HG03575 (cell line): ENCODE measurements around the gene SLC48A1.
"Not testable (repeated sequence)": the region's sequence is repeated elsewhere in the genome, so short reads cannot be mapped to it uniquely, and the experiment has no call there.

Experiments
- ATAC-seq: cut with Tn5 transposase; IDR thresholded peaks from one replicate; pipeline ENCODE4 v1.9.1; 2021; ENCODE audit not compliant: unreplicated experiment, insufficient number of reproducible peaks, low FRiP score; ENCODE audit errors: extremely low read depth

The SLC48A1 gene

DNA sequence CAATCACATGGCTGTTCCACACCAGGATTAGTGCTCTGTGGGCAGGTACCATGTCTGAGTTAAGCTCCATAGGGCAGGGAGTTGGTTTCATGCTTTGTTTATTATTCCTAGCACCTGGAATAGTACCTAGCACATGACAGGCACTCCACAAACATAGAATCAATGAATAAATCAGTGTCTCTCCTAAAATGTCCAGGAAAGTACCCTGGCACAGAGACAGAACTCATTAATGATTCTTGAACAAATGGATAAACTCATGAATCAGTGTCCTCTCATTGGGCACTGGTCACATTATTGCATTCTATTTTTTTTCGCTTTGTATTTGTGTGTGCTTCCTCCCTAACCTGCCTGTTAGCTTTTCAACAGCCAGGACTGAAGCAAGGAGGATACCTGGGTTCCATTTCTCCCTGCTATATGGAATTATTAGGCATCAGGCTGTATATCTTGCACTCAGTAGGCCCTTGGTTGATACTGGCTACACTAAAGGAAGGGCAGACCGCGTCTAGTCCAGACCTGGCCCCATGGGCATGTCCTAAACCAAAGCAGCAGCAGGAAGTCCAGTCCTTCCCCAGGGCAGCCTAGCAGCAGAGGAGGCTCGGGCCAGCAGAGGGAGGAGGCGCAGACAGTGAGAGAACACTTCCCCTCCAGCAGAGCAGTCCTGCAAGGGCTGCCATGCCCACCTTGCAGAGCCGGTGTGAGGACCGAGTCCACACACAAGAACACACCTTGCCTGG is 28.3 kb downstream of the SLC48A1 start:
- ATAC-seq, result no peak

DNA sequence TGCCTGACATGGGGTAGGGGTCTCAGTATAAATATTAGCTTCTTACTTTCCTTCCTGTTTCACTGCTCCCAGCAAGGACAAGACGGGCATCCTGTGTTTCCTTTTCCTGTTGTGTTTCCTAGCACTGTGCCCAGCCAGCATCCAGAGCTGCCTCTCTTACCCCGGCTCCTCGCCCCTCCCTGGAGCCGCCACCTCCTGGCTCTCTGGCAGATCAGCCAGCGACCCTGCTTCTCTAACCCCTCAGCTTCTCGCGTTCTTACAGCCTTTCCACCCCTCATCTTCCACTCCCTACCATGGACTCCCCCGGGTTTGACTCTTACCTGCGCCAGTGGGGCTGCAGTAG is 28.8 kb downstream of the SLC48A1 start:
- ATAC-seq, result no peak

DNA sequence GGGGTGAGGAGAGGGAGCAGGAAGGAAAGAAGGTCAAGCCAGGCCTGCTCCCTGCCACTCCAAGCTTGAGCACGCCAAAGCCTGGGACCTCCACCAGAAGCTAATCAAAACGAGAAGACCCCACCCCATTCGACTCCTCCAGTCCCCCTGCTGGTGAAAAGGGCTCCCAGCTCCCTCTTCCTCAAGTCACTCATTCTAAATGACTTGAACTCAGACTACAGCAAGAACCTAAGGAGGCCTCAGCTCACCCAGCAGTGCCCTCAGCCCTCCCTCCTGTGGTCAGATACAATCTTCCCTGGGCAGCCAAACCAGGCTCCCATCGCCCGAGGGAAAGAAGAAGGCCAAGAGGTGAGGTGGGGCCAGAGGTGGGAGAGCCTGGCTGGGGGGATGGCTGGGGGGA is 29.3 kb downstream of the SLC48A1 start:
- ATAC-seq, result no peak

DNA sequence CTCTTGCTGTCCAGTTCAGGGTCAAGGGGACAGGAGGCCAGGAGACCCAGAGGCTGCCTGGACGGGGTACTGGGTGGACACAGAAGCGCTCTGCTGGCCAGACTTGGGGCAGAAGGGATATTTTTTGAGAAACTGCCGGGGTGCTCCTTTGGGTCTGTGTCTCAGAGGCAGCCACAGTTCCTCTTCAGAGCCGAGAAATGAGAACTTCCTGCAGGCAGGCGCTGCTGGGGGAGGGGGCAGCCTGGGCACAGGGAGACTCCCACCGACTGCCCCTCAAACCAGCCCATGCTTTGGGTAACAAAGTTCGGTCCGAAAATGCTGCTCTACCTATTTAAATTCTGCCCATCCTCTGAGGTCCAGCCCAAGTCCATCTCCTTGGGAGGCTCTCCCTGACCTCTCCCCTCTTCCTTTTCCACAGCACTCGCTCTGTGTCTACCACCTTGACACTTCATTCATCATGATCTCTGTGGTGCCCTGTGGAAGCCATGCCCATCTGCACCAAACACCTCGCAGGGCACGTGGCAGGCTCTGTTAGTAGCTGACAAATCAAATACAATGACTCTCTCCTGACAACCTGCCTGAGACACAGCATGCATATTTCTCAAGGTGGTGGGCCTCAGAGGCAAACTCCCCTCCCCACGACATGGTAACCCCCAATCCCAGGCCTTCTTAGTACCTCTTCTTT is 30.3 kb downstream of the SLC48A1 start:
- no peak for ATAC-seq

DNA sequence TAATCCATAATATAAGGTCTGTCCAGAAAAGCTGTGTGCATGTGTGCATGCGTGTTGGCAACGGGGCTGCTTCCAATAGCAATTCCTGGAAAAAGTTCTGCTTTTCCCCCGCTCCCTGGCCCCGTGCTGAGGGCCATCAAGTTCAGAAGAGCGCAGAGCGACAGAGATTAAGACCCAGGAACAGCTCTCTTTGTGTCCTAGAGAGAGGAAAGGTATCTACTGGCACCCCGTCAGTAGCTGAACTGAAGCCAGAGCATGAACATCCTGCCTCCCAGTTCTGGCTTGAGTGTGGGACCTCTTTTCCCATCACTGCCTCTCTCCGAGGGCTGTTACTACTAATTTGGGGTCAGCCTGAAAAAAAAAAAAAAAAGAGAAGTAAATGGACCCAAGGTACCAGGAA is 31.1 kb downstream of the SLC48A1 start:
- ATAC-seq, result no peak

DNA sequence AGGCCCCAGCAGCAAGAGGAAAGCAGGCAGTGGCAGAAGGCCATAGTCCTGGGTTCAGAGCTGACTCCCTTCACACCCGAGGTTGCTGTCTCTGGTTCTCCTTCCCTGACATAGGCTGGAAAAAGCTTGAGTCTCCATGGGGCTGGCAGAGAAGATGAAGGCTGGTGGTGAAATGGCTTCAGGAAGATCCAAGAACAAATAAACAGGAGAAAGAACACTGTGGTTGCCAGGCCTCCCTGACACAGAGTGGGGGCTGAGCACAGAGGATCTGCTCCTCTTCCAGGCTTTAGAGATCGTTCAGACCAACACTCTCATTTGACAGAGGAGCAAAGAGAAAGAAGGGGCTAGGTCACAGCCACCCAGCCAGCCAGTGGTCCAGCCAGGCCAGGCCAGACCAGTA is 32.4 kb downstream of the SLC48A1 start:
- ATAC-seq, result no peak

DNA sequence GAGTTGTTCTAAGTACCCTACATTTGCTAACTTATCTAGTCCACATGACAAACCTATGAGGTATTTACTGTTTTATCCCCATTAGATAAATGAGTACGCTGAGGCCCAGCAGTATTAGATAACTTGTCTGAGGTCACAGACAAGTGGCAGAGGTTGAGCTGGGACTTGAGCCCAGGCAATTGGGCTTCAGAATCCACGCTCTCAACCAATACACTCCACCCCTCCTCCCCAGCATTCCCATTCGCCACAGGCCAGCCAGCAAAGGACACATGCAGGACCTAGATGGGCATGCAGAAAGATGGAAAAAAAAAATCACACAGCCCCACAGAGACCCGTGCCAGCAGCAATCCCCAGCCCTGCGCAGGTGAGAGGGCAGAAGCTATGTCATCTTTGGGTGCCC is 34.3 kb downstream of the SLC48A1 start:
- ATAC-seq, result no peak

DNA sequence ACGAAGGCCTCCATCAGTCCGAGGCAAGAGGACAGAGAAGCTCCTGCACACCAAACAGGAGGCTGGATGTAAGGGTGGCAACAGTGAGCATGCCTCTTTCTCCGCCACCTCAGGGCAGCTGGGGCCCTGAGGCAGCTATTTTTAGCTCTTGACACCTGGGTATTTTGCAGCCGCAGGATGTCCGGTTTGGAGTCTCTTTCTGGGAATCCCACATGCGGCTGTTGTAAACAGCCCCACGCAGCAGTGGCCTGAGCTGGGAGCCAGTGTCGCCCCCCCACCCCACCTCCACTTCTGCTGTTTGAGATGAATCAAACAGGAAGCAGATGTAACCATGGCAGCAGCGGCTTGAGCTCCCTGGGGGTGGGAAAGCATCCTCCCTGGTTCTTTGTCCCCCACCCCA is 35.0 kb downstream of the SLC48A1 start:
- ATAC-seq, result no peak

DNA sequence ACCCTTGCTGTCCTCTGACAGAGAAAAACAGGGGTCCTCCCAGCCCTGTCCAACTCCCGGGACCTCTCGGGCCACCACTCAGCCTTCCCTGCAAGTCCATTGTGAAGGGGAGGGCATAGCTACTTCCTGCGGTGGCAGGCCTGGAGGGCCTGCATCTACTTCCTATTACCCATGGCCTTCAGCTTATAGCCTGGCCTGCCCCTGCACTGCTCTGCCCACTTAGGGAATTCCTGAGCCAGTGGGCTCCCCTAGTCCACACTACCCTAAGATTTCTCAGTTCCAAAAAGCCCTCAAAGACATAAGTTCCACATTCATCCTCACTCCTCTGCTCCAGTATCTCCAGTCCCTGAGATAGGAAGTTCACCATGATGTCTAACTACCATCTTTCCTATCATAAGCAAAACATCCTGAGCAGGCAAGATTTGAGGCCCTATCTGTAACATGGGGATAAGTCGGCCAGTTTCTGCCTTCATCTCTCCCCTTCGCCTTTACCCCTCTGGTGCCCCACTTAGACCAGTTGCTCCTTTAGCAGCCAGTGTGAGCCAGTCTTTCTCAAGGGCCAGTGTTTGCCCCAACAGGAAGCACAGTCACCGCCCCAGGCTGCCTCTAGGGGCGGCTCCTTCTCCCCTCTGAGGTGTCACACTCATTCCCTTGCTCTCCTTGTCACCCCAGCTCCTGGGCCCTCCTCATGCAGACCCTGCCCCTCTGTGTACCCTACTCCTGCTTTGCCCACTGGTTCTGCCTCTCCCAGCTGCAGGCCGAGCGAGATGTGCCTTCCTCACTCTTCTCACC is 35.7 kb downstream of the SLC48A1 start:
- no peak for ATAC-seq

DNA sequence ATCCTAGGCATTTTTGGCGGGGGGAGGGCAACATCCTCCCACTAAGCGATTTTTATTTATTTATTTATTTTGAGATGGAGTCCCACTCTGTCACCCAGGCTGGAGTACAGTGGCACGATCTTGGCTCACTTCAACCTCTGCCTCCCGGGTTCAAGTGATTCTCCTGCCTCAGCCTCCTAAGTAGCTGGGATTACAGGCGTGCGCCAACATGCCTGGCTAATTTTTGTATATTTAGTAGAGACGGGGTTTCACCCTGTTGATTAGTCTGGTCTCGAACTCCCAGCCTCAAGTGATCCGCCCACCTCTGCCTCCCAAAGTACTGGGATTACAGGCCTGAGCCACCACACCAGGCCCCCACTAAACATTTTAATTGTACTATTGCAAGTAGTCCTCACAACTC is 36.5 kb downstream of the SLC48A1 start:
- ATAC-seq, result not testable (repeated sequence)

DNA sequence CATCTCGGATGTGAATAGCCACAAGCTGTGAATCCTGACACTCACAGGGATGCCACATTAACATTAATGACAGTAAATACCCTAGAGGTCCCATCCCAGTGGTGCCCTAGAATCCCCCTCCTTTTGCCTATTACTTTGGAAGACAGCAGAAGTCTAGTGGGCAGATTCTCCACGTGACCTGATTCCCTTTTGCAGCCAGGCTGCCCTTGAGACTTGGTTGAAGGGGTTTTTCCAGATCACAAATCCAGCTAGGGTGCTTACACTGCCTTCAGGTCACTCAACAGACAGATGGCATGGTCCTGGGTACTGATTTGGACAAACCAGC is 38.0 kb downstream of the SLC48A1 start:
- no peak for ATAC-seq

DNA sequence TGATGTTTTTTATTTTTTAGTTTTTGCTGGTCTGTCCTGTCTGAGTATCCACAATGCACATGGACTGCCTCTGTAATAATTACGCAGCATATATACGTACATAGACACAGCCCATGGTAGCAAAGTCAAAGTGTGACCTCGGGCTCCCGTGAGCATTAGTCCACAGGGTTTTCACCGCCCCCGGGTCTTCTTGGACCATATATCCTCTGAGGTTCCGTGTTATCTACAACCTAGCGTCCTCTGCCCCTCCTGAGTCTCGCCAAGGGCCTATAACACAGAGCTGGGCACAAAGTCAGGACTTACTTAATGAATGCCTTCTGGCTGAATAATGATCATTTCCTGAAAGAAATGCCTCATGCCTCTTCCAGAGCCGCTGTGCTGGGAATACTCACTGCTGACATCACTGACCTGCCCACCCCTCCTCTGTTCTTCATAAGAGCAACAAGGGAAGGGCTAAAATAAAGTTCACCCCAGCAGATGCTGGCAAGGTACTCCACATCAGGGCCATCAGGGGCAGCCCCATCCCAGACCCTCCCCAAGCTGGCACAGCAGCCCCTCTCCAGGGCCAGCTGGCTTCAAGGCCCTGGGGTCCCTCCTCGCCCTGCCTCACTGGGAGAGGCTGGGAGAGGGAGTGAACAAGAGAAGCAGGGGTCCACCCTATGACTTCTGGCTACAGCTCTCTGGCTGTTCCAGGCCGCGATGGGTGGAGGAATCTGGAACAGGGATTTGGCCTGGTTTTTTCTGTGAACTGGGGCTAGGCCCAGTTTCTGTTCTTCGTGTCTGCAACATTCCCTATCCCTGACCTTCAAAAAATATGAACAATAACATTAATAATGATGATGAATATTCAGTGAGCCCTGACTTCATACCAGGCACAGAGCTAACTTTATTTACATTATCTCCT is 38.8 kb downstream of the SLC48A1 start:
- no peak for ATAC-seq

DNA sequence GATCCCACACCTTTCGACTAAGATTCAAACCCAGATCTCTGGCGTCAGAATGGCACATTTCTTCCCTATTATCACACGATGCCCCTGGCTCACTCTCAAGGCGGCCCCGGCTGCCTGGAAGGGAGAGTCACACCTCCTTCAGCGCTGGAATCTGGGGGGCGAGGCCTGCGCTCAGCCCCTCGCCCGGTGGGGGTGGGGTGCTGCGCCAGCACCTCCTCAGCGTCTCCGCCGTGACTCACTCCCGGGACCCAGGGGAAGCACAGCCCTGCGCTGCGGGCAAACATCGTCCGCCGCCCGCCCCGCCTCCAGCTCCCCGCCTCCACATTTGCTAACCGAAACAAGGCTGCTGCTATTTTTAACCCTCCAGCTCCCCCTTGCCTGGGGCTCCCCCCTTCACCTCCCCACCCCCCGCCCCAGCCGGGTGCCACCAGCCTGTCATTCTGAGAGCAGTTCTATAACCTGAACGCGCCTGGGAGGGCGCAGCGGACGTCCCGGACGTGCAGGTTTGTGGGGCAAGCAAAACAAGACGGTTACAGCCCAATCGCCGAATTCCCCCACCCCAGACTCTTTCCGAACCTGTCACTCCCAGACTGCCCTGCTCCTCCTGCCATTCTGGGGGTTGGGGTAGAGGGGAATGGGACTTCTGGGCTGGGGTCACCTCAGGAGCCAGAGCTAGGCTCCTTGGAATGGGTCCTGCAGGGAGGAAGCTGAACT is 39.9 kb downstream of the SLC48A1 start:
- no peak for ATAC-seq

DNA sequence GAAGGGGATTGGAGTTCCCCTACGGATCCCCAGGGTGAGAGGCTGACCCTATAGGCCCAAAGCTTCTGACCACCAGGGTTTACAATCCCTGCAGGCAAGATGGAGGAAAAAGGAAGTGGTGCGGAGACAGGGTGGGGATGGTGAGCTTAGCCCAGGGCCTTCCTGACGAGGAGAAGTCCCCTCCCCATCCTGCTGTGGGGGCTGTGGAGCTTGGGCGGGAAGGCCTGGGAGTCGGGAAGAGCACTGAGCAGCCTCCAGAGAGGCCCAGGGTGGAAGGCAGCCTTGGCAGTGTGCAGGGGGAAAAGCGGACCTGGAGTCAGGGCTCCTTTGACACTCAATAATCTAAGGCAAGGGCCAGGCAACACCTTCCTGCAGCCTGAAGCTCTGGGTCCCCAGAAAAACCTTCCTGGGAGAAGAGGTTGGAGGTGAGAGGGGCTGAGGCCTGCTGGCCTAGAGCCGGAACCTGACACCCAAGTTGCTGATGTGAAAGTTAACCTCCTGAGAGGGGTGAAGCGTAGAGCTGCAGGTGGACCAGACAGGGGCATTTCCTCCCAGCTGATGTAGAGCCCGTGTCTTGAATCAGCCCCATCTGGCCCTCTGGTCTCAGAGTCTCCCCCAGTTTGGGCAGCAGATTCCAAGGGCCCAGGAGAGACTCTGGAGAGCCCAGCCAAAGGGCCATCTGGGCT is 40.6 kb downstream of the SLC48A1 start:
- ATAC-seq, result no peak

DNA sequence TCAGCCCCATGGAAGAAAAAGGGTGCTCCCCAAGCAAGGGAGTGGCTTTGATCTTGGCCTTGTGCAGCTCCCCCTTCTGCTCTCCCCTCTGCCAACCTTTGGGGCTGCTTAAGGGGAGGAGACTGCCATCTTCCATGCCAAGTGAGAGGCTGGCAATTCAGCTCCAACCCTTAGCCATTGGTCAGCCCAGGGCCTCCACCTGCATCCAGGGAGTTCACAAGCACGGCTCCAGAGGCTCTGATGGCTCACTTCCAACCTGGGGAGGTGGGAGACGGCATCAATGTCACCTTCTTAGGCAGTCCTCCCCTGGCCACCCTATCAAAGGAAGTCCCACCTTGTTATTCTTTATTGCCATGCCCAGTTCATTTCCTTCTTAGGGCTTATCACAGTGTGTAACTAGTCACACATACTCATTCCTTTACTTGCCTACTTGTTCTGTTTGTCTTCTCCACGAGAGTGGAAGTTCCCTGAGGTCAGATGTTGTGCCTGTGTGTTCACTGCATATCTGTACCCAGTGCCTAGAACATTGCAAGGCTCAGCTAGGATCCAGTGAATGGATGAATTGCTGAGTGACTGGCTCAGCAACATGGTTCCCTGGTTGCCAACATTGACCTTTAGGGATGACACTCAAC is 41.6 kb downstream of the SLC48A1 start:
- no peak for ATAC-seq

DNA sequence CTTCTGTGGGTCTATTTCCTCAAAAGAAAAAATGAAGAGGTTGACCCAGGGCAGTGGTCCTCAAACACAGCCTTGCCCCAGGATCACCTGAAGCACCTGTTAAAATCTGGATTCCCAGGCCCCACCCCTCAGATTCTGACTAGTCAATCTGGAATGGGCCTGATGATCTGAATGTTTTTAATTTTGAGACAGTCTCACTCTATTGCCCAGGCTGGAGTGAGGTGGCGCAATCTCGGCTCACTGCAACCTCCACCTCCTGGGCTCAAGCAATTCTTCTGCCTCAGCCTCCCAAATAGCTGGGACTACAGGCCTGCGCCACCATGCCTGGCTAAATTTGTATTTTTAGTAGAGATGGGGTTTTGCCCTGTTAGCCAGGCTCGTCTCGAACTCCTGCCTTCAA is 42.4 kb downstream of the SLC48A1 start:
- not testable (repeated sequence) for ATAC-seq

DNA sequence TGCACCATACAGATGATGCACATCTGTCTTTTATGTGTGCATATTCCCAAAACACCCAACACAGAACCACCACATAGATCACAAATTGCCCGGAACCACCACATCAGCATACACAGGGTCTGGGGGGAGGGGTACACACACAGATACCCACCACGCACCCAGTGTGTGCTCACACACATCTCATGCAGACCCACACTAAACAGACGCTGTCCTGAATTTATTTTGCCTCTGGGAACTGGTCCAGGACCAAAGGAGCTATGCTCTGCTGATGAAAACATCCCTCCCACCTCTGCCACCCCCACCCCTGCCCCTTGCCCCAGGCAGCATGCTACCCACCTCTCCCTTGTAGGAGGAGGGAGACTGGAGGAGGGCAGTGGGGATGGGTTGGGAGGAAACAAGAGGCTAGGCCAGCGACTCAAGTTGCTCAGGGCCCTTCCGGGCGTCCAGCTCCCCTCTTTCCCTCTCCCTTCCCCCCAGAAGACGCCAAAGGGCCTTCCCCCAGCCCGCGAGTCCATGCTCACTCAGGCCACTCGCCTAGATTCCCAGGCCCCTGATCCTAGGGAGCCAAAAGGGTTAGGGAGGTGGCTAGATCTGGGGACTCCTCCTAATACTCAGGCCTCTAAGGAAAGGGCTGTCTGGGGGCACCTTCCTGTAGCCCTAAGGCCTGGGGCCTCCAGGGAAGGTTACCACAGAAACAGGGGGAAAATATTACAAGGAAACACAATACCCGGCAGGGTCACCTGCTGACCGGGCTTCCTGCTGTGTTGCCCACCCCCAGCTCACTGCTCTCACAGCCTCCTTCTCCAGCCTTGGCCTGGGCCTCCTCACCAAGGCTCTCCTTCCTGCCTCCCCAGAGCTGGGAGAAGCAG is 43.6 kb downstream of the SLC48A1 start:
- ATAC-seq, result no peak
